IMR-90 (cell line): ENCODE results near the gene ARHGAP35. TPM values are rescaled to one million over a fixed set of nuclear protein-coding genes. Genes with fewer than 3 reads are reported as not detected.
A peak's percentile ranks its signal among the peaks of the same experiment; 100 is the strongest.

Source experiments
- ATAC-seq: fragments of 200-7000 bp; cut with Tn5 transposase; 2 replicates; pipeline ENCODE4 v1.9.1; 2020; ENCODE audit warnings: low read depth, mild to moderate bottlenecking, moderate library complexity
- BruUV-seq: library from RNA; stranded (reverse); fragments of 400-500 nt; replicated peaks from 2 replicates; lab custom pipeline; 2021; lab: Mats Ljungman, UMichigan
- CTCF ChIA-PET: fragments of 300-600 bp; formaldehyde crosslinking; extraction: SDS; loops from one replicate; lab custom pipeline; 2021; ENCODE audit warnings: antibody characterized with exemption; lab: Yijun Ruan, JAX
- POLR2A ChIA-PET: fragments of 300-600 bp; sonication (Branson Sonifier 250); formaldehyde crosslinking; loops from one replicate; lab custom pipeline; 2022; ENCODE audit warnings: antibody characterized with exemption; ENCODE audit not compliant: unreplicated experiment; lab: Charles Lee
- DNase-seq: peaks from one replicate; pipeline ENCODE4 v3.0.0; 2013
- H2AFZ ChIP-seq: replicated peaks from 2 replicates; pipeline ENCODE3; 2013; ENCODE audit warnings: low read length, mild to moderate bottlenecking; ENCODE audit not compliant: poor library complexity
- H2AK5ac ChIP-seq: 2 replicates; pipeline ENCODE4 v1.6.1; 2013; ENCODE audit warnings: low read depth, low read length, inconsistent platforms
- H2AK9ac ChIP-seq: replicated peaks from 2 replicates; pipeline ENCODE3; 2013; ENCODE audit warnings: mild to moderate bottlenecking, low read depth, low read length, moderate library complexity; ENCODE audit not compliant: poor library complexity
- H2BK120ac ChIP-seq: 2 replicates; pipeline ENCODE4 v1.6.1; 2013; ENCODE audit warnings: low read depth, low read length, inconsistent platforms
- H2BK15ac ChIP-seq: 3 replicates; pipeline ENCODE4 v1.6.1; 2013; ENCODE audit warnings: low read depth, low read length, inconsistent platforms
- H2BK20ac ChIP-seq: 2 replicates; pipeline ENCODE4 v1.6.1; 2013; ENCODE audit warnings: low read depth, mild to moderate bottlenecking, inconsistent platforms, low read length, moderate library complexity
- H2BK5ac ChIP-seq: 2 replicates; pipeline ENCODE4 v1.6.1; 2013; ENCODE audit warnings: mild to moderate bottlenecking, low read depth, low read length, inconsistent platforms; ENCODE audit not compliant: poor library complexity, severe bottlenecking
- H3K14ac ChIP-seq: replicated peaks from 2 replicates; pipeline ENCODE4 v1.6.1; 2013; ENCODE audit warnings: low read depth, low read length, inconsistent platforms
- H3K18ac ChIP-seq: 2 replicates; pipeline ENCODE4 v1.6.1; 2013; ENCODE audit warnings: low read depth, low read length, control low read depth
- H3K23ac ChIP-seq: 2 replicates; pipeline ENCODE4 v1.6.1; 2013; ENCODE audit warnings: low read depth, low read length, inconsistent platforms
- H3K27ac ChIP-seq: 2 replicates; pipeline ENCODE4 v1.5.1; 2013; ENCODE audit warnings: mild to moderate bottlenecking, control low read depth, low read length; ENCODE audit not compliant: insufficient read depth
- H3K27me3 ChIP-seq: 2 replicates; pipeline ENCODE4 v1.6.1; 2013; ENCODE audit warnings: low read length; ENCODE audit not compliant: control insufficient read depth, insufficient read depth
- H3K36me3 ChIP-seq: 2 replicates; pipeline ENCODE4 v1.6.1; 2013; ENCODE audit warnings: low read length, mixed read lengths; ENCODE audit not compliant: control insufficient read depth, insufficient read depth
- H3K4ac ChIP-seq: 2 replicates; pipeline ENCODE4 v1.6.1; 2013; ENCODE audit warnings: low read depth, low read length, inconsistent platforms
- H3K4me1 ChIP-seq: 2 replicates; pipeline ENCODE4 v1.6.1; 2013; ENCODE audit warnings: low read length, mixed read lengths; ENCODE audit not compliant: control insufficient read depth, insufficient read depth
- H3K4me2 ChIP-seq: 2 replicates; pipeline ENCODE4 v1.6.1; 2013; ENCODE audit warnings: low read depth, mild to moderate bottlenecking, control low read depth, low read length, moderate library complexity
- H3K4me3 ChIP-seq: 2 replicates; pipeline ENCODE4 v1.5.1; 2013; ENCODE audit warnings: low read depth, mild to moderate bottlenecking, control low read depth, low read length, moderate library complexity; ENCODE audit not compliant: insufficient read depth
- H3K56ac ChIP-seq: 2 replicates; pipeline ENCODE4 v1.6.1; 2013; ENCODE audit warnings: low read length, inconsistent platforms; ENCODE audit not compliant: insufficient read depth; ENCODE audit errors: extremely low read depth
- H3K79me1 ChIP-seq, 2 experiments: 2 replicates each; pipeline ENCODE4 v1.6.1; 2013; ENCODE audit warnings: low read length in 2 of 2, inconsistent platforms in 1 of 2, low read depth in 1 of 2
- H3K9ac ChIP-seq: 2 replicates; pipeline ENCODE4 v1.6.1; 2013; ENCODE audit warnings: low read depth, low read length, control low read depth
- H3K9me1 ChIP-seq: 2 replicates; pipeline ENCODE4 v1.6.1; 2013; ENCODE audit warnings: low read length, inconsistent platforms; ENCODE audit not compliant: insufficient read depth
- H3K9me3 ChIP-seq: 2 replicates; pipeline ENCODE4 v1.6.1; 2013; ENCODE audit warnings: low read length; ENCODE audit not compliant: control insufficient read depth, insufficient read depth
- H4K20me1 ChIP-seq: 2 replicates; pipeline ENCODE4 v1.6.1; 2013; ENCODE audit warnings: low read length, inconsistent platforms; ENCODE audit not compliant: insufficient read depth
- H4K5ac ChIP-seq: 2 replicates; pipeline ENCODE4 v1.6.1; 2013; ENCODE audit warnings: mild to moderate bottlenecking, low read depth, low read length, control low read depth
- H4K8ac ChIP-seq, 2 experiments: 2 replicates each; pipeline ENCODE4 v1.6.1; 2013; ENCODE audit warnings: low read depth in 2 of 2, low read length in 2 of 2, control low read depth in 1 of 2, inconsistent platforms in 1 of 2
- H4K91ac ChIP-seq: 2 replicates; pipeline ENCODE4 v1.6.1; 2013; ENCODE audit warnings: low read depth, low read length, inconsistent platforms; ENCODE audit not compliant: insufficient read depth
- BHLHE40 ChIP-seq: fragments of 150-350 bp; IDR thresholded peaks from 2 replicates; pipeline ENCODE4 v1.6.1; 2016; ENCODE audit warnings: mild to moderate bottlenecking, low read depth, low read length
- CEBPB ChIP-seq: IDR thresholded peaks from 2 replicates; pipeline ENCODE4 v1.6.1; 2012; ENCODE audit warnings: low read depth, low read length, improper control_type of control experiment
- CHD1 ChIP-seq: IDR thresholded peaks from 2 replicates; pipeline ENCODE4 v1.6.1; 2012; ENCODE audit warnings: low read depth, low read length, improper control_type of control experiment
- FOS ChIP-seq: fragments of 150-350 bp; IDR thresholded peaks from 2 replicates; pipeline ENCODE4 v1.6.1; 2016; ENCODE audit warnings: low read depth, low read length
- MAFK ChIP-seq: IDR thresholded peaks from 2 replicates; pipeline ENCODE4 v1.6.1; 2012; ENCODE audit warnings: low read depth, low read length, improper control_type of control experiment
- MAZ ChIP-seq: IDR thresholded peaks from 2 replicates; pipeline ENCODE4 v1.6.1; 2012; ENCODE audit warnings: low read depth, mild to moderate bottlenecking, low read length, improper control_type of control experiment, moderate library complexity, borderline replicate concordance
- MXI1 ChIP-seq: IDR thresholded peaks from 2 replicates; pipeline ENCODE4 v1.6.1; 2012; ENCODE audit warnings: low read depth, mild to moderate bottlenecking, low read length, moderate library complexity, borderline replicate concordance
- NFE2L2 ChIP-seq: fragments of 150-350 bp; IDR thresholded peaks from 2 replicates; pipeline ENCODE4 v1.6.1; 2016; ENCODE audit warnings: low read depth, mild to moderate bottlenecking, low read length
- POLR2A ChIP-seq: IDR thresholded peaks from 2 replicates; pipeline ENCODE4 v1.6.1; 2012; ENCODE audit warnings: mild to moderate bottlenecking, low read depth, low read length
- RAD21 ChIP-seq: IDR thresholded peaks from 2 replicates; pipeline ENCODE4 v1.6.1; 2012; ENCODE audit warnings: low read length, improper control_type of control experiment
- RCOR1 ChIP-seq: IDR thresholded peaks from 2 replicates; pipeline ENCODE4 v1.6.1; 2012; ENCODE audit warnings: mild to moderate bottlenecking, low read length, improper control_type of control experiment; ENCODE audit not compliant: insufficient replicate concordance
- RFX5 ChIP-seq: IDR thresholded peaks from 2 replicates; pipeline ENCODE4 v1.8.0; 2012; ENCODE audit warnings: low read depth, mild to moderate bottlenecking, low read length, moderate library complexity
- SMC3 ChIP-seq: fragments of 150-350 bp; IDR thresholded peaks from 2 replicates; pipeline ENCODE4 v1.6.1; 2016; ENCODE audit warnings: low read depth, mild to moderate bottlenecking, antibody characterized with exemption, low read length, moderate library complexity
- USF2 ChIP-seq: fragments of 150-350 bp; IDR thresholded peaks from 2 replicates; pipeline ENCODE4 v1.6.1; 2017; ENCODE audit warnings: mild to moderate bottlenecking, antibody characterized with exemption, low read length, low read depth
- WGBS, 2 experiments: methylation state at CpG; one replicate each; pipeline versions ENCODE4 v1.1.5 to v1.1.7; 2013; ENCODE audit warnings: missing lambda C conversion rate in 2 of 2; ENCODE audit not compliant: insufficient read length in 1 of 2; ENCODE audit errors: extremely low coverage in 2 of 2; 5-methylcytosine and 5-hydroxymethylcytosine counted together
- dilution Hi-C: fragments of 300-500 bp; cut with HindIII; formaldehyde crosslinking; loops from one replicate; pipeline ENCODE4 v1.14.3; 2018; ENCODE audit warnings: low sequenced_read_pairs; ENCODE audit not compliant: unreplicated experiment
- in situ Hi-C: fragments of 300-500 bp; cut with MboI; formaldehyde crosslinking; loops from 3 replicates; pipeline ENCODE4 v1.14.3; 2019; ENCODE audit warnings: low sequenced_read_pairs, inconsistent platforms, mixed read lengths
- intact Hi-C: fragments of 100-400 bp; cut with micrococcal nuclease; formaldehyde crosslinking; loops from 2 replicates; pipeline ENCODE4 v1.10.0; 2022
- polyA plus RNA-seq, 3 experiments: library from polyadenylated mRNA; depleted of rRNA; stranded (reverse); fragments of >200 nt; gene quantifications; 2 replicates each; pipeline ENCODE4 v1.2.3, GENCODE V29; 2012; ENCODE audit warnings: low replicate concordance in 1 of 3
- total RNA-seq: library from RNA; depleted of rRNA; stranded (reverse); fragments of >200 nt; gene quantifications from 2 replicates; pipeline ENCODE4 v1.2.3, GENCODE V29; 2012
- TF ChIP-seq, protein P1 (sequence below): conservative IDR thresholded peaks from 2 replicates; pipeline ENCODE4 v1.5.1; 2012; ENCODE audit warnings: mild to moderate bottlenecking, low read depth, low read length, improper control_type of control experiment
- TF ChIP-seq, protein P2 (sequence below): fragments of 150-350 bp; IDR thresholded peaks from 2 replicates; pipeline ENCODE4 v1.6.1; 2016; ENCODE audit warnings: low read depth, mild to moderate bottlenecking, low read length, moderate library complexity, borderline replicate concordance

Gene ARHGAP35
- total and polyA plus RNA-seq, 2 of the 4 experiments (the other 2 are of a cell fraction), result 16.4 to 29.0 TPM

DNA sequence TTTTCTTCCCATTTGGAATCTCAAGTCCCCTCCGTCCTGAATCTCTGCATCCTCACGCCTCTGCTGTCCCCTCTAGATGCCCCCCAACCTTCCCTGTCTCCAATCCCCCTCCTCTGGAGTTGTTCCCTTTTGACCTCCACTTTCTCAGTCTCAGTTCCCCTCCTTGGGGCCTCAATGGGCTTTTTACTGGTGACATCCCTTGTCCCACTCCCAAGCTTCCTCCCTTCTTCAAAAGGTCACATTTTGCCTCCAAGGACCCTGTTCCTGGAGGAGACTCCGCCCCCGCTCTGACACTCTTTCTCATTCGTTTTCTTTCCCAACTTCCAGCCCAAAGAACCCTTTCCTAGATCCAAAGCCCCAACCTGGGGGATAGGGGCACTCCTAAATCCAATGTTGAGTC lies 11.2 kb upstream of the ARHGAP35 start:
- H2AK9ac ChIP-seq, result peak overlapping the region; percentile 96
- H4K91ac ChIP-seq, result peak overlapping the region; percentile 79
- H2AK5ac ChIP-seq, result peak overlapping the region; percentile 53
- H2BK5ac ChIP-seq, result peak overlapping the region; percentile 87
- H2AFZ ChIP-seq, result peak overlapping the region; percentile 84
- H4K20me1 ChIP-seq, result peaks cover 33% of the 10 kb centered on the region
- H3K56ac ChIP-seq, result peak overlapping the region; percentile 65
- ATAC-seq (no peak), DNase-seq (no peak)
- H3K27me3 ChIP-seq, result no peaks in the 10 kb centered on the region
- peak overlapping the region; percentile 92 for H3K4me2 ChIP-seq
- TF ChIP-seq, protein P1, sequence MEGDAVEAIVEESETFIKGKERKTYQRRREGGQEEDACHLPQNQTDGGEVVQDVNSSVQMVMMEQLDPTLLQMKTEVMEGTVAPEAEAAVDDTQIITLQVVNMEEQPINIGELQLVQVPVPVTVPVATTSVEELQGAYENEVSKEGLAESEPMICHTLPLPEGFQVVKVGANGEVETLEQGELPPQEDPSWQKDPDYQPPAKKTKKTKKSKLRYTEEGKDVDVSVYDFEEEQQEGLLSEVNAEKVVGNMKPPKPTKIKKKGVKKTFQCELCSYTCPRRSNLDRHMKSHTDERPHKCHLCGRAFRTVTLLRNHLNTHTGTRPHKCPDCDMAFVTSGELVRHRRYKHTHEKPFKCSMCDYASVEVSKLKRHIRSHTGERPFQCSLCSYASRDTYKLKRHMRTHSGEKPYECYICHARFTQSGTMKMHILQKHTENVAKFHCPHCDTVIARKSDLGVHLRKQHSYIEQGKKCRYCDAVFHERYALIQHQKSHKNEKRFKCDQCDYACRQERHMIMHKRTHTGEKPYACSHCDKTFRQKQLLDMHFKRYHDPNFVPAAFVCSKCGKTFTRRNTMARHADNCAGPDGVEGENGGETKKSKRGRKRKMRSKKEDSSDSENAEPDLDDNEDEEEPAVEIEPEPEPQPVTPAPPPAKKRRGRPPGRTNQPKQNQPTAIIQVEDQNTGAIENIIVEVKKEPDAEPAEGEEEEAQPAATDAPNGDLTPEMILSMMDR, result no peak
- TF ChIP-seq RAD21 (no peak), MAZ (no peak), CHD1 (no peak), MXI1 (no peak), NFE2L2 (no peak), CEBPB (no peak), RFX5 (no peak), FOS (no peak), USF2 (no peak), MAFK (no peak), RCOR1 (no peak), BHLHE40 (no peak), SMC3 (no peak), POLR2A (no peak)
- TF ChIP-seq, protein P2, sequence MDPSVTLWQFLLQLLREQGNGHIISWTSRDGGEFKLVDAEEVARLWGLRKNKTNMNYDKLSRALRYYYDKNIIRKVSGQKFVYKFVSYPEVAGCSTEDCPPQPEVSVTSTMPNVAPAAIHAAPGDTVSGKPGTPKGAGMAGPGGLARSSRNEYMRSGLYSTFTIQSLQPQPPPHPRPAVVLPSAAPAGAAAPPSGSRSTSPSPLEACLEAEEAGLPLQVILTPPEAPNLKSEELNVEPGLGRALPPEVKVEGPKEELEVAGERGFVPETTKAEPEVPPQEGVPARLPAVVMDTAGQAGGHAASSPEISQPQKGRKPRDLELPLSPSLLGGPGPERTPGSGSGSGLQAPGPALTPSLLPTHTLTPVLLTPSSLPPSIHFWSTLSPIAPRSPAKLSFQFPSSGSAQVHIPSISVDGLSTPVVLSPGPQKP, result no peak
- POLR2A ChIA-PET, result interaction anchor here (0.9 kb wide), 1 partner anchor 104 kb away, joined by 5 read pairs; no protein-coding TSS in a partner anchor
- H4K8ac ChIP-seq, result peak overlapping the region; percentile 32 to 92
- H3K4me3 ChIP-seq, result peak overlapping the region; percentile 76
- peak overlapping the region; percentile 21 for H3K18ac ChIP-seq
- H4K5ac ChIP-seq, result peak overlapping the region; percentile 45
- intact Hi-C loops, result loop anchor here (1.0 kb wide), 1 partner anchor 142 kb away; no protein-coding TSS in a partner anchor
- peaks cover 5% of the 10 kb centered on the region for H3K36me3 ChIP-seq
- CTCF ChIA-PET, result no interaction called here
- H3K4me1 ChIP-seq, result no peaks in the 10 kb centered on the region
- peak overlapping the region; percentile 90 for H3K14ac ChIP-seq
- no peaks in the 10 kb centered on the region; the same call in 1 of the 2 replicates for H3K9me1 ChIP-seq
- dilution Hi-C loops, result no loop called here
- peak overlapping the region; percentile 80 for H3K4ac ChIP-seq
- WGBS, 2 experiments, result 16% methylated on average over 5 of the region's 5 CpGs; no CpG with 5 or more reads in 1 of the 2 experiments
- peak overlapping the region; percentile 65 for H2BK120ac ChIP-seq
- peaks cover 7 to 41% of the 10 kb centered on the region in 2 experiments; a peak in 2 of 4 replicates for H3K79me1 ChIP-seq
- BruUV-seq, result no TSS peak
- H2BK20ac ChIP-seq, result peak overlapping the region; percentile 3; the same call in 1 of the 2 replicates
- in situ Hi-C loops, result loop anchor here (5.0 to 10.0 kb wide), 2 partner anchors 65 to 143 kb away; partner anchors contain the start of gene SLC1A5
- peak overlapping the region; percentile 88 for H3K27ac ChIP-seq
- H2BK15ac ChIP-seq, result peak overlapping the region; percentile 86; the same call in 1 of the 3 replicates
- peak overlapping the region; percentile 84; the same call in 1 of the 2 replicates for H3K23ac ChIP-seq
- H3K9ac ChIP-seq, result peak overlapping the region; percentile 88
- no peaks in the 10 kb centered on the region for H3K9me3 ChIP-seq
